Suppressor macrophage treated with lipopolysaccharide for 1 hour (primary cell): ENCODE results near the gene INCA1.

Experiments
- DNase-seq, 3 donors: peaks; one replicate each; pipeline ENCODE4 v3.0.0-alpha.2; 2020 to 2022

The INCA1 gene

GRCh38 chr17:4947411-4948165 lies 49.7 kb downstream of the INCA1 start:
- peak; percentile 73 to 88 (median 88) for DNase-seq

- DNase-seq = peak; percentile 32 to 56 (median 39)
These were observed 50.3 kb downstream of the INCA1 start for GRCh38 chr17:4947010-4947410.

DNA sequence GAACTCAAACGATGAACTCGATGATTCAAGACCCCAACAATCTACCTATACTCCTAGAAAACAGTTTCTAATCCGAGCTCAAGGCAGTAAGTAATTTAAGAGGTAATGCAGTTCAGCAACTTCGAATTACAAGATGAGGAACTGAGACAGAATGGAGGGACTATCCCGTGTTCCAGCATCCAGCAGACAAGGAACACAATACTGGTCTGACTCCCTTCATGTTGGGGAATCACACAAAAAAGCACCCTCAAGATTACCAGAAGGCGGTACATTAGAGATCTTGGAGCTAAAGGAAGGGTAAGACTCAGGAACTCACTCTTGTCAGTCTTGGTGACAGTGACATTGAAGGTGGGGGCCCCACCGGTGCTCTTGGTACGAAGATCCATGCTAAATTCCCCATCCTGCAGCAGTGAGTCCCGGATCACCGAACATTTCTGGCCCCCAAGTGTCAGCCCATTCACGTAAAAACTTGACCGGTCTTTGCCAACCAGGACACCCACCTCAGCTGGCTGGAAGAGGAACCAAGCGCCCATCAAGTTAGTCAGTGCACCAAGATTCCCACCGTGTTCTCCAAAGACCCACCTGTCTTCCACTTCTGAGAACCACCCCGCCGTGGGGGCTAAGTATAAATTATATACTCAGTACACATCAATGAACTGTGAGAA lies 50.9 kb downstream of the INCA1 start:
- DNase-seq = peak; percentile 79 to 89 (median 86)

DNA sequence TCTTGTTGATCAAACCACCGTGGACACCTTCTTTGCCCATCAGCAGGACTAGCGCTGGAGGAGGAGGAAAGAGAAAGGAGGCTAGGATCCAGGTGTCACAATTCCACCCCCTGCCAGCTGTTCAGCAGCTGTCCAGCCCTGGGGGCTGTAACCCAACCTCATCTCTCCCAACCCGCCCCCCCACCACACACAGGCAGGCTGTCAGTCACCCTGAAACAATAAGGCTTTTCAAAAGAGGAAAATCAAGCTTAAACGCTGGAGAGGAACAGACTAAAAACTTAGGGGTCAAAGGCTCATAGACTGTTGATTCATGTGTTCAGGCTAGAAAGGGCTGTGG lies 51.4 kb downstream of the INCA1 start:
- no peak for DNase-seq

DNA sequence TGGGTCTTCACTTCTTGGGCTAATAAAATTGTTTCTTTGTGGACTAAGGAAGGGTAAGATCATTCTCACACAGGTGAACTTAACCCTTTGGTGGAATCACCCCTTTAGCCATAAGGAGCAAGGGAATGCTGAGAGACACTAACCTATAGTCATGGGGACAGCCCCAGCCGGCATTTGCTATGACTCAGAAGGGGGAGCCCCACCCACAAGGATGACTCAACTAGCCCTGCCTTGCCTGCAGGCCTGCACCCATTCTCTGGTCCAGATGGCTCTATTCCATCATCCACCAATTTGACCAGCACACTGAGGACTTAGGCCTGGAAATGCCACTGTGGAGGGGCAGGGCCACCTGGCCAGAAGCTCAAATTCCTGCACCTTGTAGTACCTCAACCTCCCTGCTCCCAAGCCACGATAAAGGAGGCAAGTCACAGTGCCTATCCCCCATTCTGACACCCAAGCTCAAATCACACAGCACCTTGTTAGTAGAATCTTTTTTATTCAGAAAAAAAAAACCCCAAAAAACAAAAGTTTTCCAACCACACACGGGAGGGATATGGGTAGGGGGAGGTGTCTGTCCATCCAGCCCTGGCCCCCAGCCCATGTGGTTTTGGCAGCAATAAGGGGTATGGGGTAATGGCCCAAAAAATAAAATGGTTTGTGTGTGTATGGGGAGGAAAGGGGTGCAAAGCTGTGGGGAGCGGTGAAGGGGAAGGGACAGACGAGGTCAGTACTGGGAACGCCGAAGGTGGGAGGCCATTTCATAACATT lies 52.0 kb downstream of the INCA1 start:
- peak; percentile 95 to 97 (median 95) for DNase-seq

GRCh38 chr17:4944554-4945175 lies 52.7 kb downstream of the INCA1 start:
- DNase-seq = no peak

DNA sequence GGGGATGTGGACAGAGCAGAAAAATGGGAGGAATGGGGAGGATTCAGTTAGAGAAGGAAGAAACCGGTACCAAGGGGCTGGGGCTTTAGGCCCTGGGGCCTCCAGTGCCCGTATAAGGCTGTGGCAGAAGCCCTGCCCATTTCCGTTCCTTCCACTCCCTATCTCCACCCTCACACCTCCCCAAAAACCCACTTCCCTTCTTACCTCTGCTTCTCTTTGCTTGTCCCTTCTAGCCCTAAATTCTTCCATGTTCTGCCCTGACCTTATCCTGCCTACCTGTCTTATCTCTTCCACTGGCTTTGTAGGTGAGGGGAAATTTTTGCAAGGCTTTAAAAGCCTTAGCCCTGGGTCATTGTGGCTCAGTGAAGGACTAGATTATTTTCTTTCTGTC lies 53.2 kb downstream of the INCA1 start:
- no peak for DNase-seq

- DNase-seq = no peak
These were observed 54.4 kb downstream of the INCA1 start for GRCh38 chr17:4942760-4943508.

DNA sequence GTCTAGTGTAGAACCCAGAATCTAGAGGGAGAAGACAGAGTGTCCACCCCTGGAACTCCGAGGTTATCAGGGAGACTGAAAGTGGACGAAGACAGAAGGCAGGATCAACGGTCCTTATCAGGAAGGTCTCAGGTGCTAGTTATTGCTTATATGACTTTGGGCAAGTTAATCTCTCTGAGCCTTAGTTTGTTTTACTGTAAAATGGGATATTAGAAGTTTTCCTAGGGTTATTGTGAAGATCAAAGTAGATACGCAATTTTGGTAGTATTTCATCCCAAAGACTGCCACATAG lies 56.1 kb downstream of the INCA1 start:
- no peak for DNase-seq

GRCh38 chr17:4940555-4941318 lies 56.6 kb downstream of the INCA1 start:
- DNase-seq = peak in 1 of 3 donors; percentile 42

- peak; percentile 97 to 100 (median 100) for DNase-seq
These were observed 57.3 kb downstream of the INCA1 start, which contains the start of the genes RNF167 and SLC25A11 for GRCh38 chr17:4939796-4940554. Gene RNF167, plus strand, starts transcription at chr17:4940268. Its CDS starts 642 bp downstream, at chr17:4940910. Gene SLC25A11, minus strand, starts transcription at chr17:4940046. Its CDS starts 136 bp downstream, at chr17:4939910.

DNA sequence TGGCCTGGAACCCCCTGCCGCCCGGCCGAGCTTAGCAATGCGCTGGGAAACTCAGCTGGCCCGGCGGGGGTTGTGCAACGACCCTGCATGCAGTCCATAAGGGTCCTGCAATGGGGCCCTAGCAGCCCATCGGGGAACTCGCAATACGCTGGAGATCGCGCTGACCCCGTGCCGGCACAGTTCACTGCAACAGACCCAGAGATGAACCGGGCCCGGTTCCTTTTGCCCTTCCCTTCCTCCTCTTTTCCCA lies 57.9 kb downstream of the INCA1 start:
- no peak for DNase-seq

- DNase-seq = no peak
These were observed 58.4 kb downstream of the INCA1 start for GRCh38 chr17:4938688-4939545.
